OCI-LY7 (cell line): ENCODE data around the gene EME2.

Experiments
- CTCF ChIP-seq: fragments of 200-600 bp; sonication (generic); conservative IDR thresholded peaks from 2 replicates; pipeline ENCODE4 v1.5.1; 2014; ENCODE audit warnings: mild to moderate bottlenecking, antibody characterized with exemption, low read length, moderate library complexity, mixed read lengths
- EZH2phosphoT487 ChIP-seq: fragments of 200-600 bp; sonication (generic); IDR thresholded peaks from 2 replicates; pipeline ENCODE4 v1.6.1; 2018; ENCODE audit warnings: low read depth, borderline replicate concordance, mild to moderate bottlenecking, mixed run types, antibody characterized with exemption, low read length, moderate library complexity, mixed read lengths

GRCh38 chr16:1794908-1795666 lies 22.5 kb downstream of the EME2 start:
- TF ChIP-seq CTCF (no peak), EZH2phosphoT487 (no peak)
